ENCODE measurements around the gene RAB7B. TPM values are rescaled to one million over a fixed set of nuclear protein-coding genes. Genes with fewer than 3 reads are reported as not detected.

RAB7B gene
- total RNA-seq, 1 experiment from 2014 or later = 0.22 TPM

- DNase-seq (ENCODE audit: low read depth, low spot score) = no peak
Measured at GRCh38 chr1:205986292-205986691, 16.9 kb downstream of the RAB7B start.

More at GRCh38 chr1:205986292-205986691, 16.9 kb downstream of the RAB7B start:
- no peak for TF ChIP-seq SRF (IDR thresholded peaks at IDR 0.05; ENCODE audit: low read depth)
- TF ChIP-seq RAD21 (IDR thresholded peaks at IDR 0.05; ENCODE audit: low read depth) = 0 out of 2 replicates have a peak, but pooled peaks have one; percentile 11
- no peak for TF ChIP-seq MAX (IDR thresholded peaks at IDR 0.05)
- TF ChIP-seq CEBPB (IDR thresholded peaks at IDR 0.05; ENCODE audit: low read depth) = no peak
- no peak for TF ChIP-seq ELF1 (IDR thresholded peaks at IDR 0.05; ENCODE audit: borderline replicate concordance, low read depth)
- no peak for TF ChIP-seq ZBTB33 (IDR thresholded peaks at IDR 0.05; ENCODE audit: extremely low read depth, insufficient replicate concordance, low read length)
- peak; percentile 6 to 37 (median 22); a peak in 2 of 6 replicates for TF ChIP-seq CTCF (IDR thresholded peaks at IDR 0.05 in 2 of 3, conservative IDR thresholded peaks at IDR 0.05 in 1 of 3; ENCODE audit: borderline replicate concordance in 1 of 3, insufficient read depth in 1 of 3, low read depth in 2 of 3, low read length in 2 of 3)
- no peak for TF ChIP-seq FOSL1 (IDR thresholded peaks at IDR 0.05; ENCODE audit: low read depth)
- Histone ChIP-seq H3K27ac (ENCODE audit: low read depth, low read length) (no peak overlapping the region), H4K20me1 (ENCODE audit: insufficient read depth) (no peaks in the 10 kb centered on the region), H3K4me1 (ENCODE audit: control insufficient read depth in 1 of 2, insufficient read depth in 2 of 2, low read length in 2 of 2) (peaks cover 3 to 17% of the 10 kb centered on the region in 2 experiments), H3K9me3 (ENCODE audit: control insufficient read depth in 1 of 2, insufficient read depth in 1 of 2, low read depth in 1 of 2, low read length in 2 of 2) (no peaks in the 10 kb centered on the region), H3K79me2 (ENCODE audit: insufficient read depth, low read length) (no peaks in the 10 kb centered on the region), H3K36me3 (ENCODE audit: control insufficient read depth in 1 of 2, insufficient read depth in 2 of 2, low read length in 2 of 2) (no peaks in the 10 kb centered on the region), H3K27me3 (ENCODE audit: insufficient read depth, low read length) (no peaks in the 10 kb centered on the region), H3K9me2 (ENCODE audit: insufficient read depth) (no peaks in the 10 kb centered on the region), H3K4me3 (replicated peaks in 1 of 2; ENCODE audit: low read depth in 1 of 2, low read length in 2 of 2) (no peak overlapping the region), H2AFZ (ENCODE audit: low read depth, low read length, poor library complexity, severe bottlenecking) (no peak overlapping the region), H3K4me2 (ENCODE audit: low read length) (no peak overlapping the region), H3K9ac (ENCODE audit: low read length) (no peak overlapping the region)
- intact Hi-C loops (cut with micrococcal nuclease) = no loop called here
- RAD21 ChIA-PET (ENCODE audit: low non-redundant PET in 1 of 2, low total read pairs in 2 of 2, uncharacterized antibody in 2 of 2, unreplicated experiment in 2 of 2) = interaction anchor here (0.6 to 3.3 kb wide), 3 partner anchors 10 to 120 kb away, joined by 3 to 20 read pairs (median 7); no protein-coding TSS in a partner anchor
- no TSS peak for BruUV-seq (replicated peaks)
- ATAC-seq = peak; percentile 55
- CTCF ChIA-PET = interaction anchor here (0.5 to 4.1 kb wide), 7 partner anchors 9 to 329 kb away, joined by 4 to 111 read pairs (median 7); no protein-coding TSS in a partner anchor
- POLR2A ChIA-PET = interaction anchor here (1.5 kb wide), 1 partner anchor 120 kb away, joined by 5 read pairs; no protein-coding TSS in a partner anchor
